ENCODE data around the gene CACNA1F.

Gene CACNA1F

DNA sequence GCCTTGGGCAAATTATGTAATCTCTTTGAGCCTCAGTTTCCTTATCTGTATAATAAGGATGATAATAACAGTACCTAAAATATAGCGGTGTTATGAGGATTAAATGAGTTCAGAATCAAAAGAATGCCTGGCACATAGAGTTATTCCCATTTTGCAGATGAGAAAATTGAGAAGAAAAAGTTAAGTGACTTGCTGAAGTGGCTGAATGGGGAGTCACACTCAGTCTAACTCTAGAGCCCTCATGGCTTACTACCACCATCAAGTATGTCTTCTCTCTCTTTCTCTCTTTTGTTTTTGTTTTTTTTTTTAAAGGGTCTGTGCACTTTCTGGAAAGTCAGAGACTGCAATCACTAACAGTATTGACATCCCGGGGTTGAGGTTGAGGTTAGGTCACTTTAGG is 615 bp downstream of the CACNA1F start:
- no peak for DNase-seq (ENCODE audit: low read depth)
- no peak overlapping the region for H3K4me3 ChIP-seq (ENCODE audit: low read depth, low read length)

DNA sequence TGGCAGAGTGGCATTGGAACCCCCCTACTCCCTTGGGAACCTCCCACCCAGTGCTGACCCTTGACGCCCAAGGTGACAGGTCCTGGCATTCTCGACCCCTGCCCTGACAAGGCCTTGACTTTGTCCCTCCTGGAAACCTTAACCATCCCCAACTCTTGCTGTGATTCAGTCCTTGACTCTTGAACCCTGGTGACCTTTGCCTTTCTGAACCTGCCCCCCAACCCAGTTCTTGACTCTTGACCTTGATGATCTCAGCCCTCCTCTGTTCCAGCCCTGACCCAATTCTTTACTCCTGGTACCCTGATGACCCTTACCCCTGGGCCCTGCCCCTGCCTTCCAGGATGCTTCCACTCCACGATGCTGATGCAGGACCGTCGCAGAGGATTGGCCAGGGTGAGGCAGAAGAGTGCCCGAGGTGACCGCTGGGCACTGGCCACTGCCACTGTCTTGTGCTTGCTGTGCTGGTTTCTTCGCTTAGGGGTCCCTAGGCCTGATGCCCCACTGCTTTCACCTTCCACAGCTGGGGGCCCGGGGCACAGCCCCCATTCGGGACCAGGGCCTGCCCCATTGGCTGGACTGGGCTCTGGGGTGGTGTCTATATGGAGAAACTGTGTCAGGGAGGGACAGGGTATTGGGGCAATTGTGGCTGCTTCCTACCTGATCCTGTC is 1.7 kb downstream of the CACNA1F start:
- H3K4me3 ChIP-seq (ENCODE audit: low read depth, low read length), result no peak overlapping the region
- DNase-seq (ENCODE audit: low read depth), result no peak

DNA sequence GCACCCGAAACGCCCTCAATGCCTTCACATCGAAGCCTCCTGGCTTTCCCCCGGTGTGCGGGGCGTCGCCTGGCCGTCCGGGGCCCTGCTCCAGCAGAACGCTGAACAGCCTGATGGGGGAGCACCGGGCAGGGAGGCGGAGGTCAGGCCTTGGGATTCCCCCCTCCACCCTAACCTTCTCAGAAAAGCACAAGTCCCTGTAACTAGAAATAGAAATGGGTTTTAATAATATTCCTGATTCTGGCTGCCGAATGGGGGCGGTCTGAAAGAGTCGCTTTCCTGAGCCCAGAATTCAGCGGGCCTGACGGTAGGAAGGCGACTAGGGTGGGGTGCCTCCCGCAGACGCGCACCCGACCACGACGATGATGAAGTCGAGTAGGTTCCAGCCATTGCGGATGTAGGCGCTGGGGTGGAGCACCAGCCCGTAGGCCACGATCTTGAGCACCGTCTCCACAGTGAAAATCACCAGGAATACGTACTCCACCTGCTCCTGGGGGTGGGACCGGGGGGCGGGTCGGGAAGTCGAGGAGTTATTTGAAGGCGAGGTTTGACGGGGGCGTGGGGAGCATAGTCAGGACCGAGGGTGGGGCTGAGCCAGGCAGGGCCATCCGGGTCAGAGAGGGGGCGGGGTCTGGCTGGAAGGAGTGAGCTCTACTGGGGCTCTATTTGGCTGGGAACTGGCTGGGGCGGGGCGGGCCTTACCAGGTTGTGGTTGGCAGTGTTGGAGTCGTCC is 2.5 kb downstream of the CACNA1F start:
- peak overlapping the region; percentile 11 for H3K4me3 ChIP-seq (ENCODE audit: low read depth, low read length)
- DNase-seq (ENCODE audit: low read depth), result no peak

DNA sequence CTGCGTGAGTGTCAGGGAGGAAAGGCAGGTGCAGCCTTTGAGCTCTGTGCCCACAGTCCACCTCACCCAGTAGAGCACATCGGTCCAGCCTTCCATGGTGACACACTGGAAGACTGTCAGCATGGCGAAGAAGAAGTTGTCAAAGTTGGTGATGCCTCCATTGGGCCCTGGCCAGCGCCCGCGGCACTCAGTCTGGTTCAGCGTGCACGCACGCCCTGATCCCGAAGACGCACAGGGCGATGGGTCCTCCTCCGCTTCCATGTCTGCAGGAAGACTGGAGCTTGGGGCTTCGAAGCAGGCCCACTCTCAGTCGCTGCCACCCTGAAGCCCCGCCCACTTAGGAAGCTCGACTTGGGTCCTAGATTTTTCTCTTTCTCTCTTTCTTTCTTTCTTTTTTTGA is 5.0 kb downstream of the CACNA1F start:
- H3K4me3 ChIP-seq (ENCODE audit: low read depth, low read length), result no peak overlapping the region
- no peak for DNase-seq (ENCODE audit: low read depth)

DNA sequence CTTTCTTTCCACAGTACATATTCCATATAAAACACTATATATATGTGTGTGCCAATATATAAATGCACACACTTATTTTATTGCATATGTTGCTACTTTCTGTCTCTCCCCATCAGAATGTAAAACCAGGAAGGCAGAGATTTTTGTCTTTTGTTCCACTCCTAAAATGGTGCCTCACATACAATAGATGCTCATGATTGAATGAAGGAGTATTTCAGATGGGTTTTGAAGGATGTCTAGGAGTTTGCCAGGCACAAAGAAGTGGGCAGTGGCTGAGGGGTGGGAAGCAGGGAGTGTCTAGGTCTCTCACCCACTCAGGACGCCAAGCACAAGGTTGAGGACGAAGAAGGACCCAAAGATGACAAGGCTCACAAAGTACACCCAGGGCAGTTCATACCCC is 5.4 kb downstream of the CACNA1F start:
- no peak for DNase-seq (ENCODE audit: low read depth)
- no peak overlapping the region for H3K4me3 ChIP-seq (ENCODE audit: low read depth, low read length)

DNA sequence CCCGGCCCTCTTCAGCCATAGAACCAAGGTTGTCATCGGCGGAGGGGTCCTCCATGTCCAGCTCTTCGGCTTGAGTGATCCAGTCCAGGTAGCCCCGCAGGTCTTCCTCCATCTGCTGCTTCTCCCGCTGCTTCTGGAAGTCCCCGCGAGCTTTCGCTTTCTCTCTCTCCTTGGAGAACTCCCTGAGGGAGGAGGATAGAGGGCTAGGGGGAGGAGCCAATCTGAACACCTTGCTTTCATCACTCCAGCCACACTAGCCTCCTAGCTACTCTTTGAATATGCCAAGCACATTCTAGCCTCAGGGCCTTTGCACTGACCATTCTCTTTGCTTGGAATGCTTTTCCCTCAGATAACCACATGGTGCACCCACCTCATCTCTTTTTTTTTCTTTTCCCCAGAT is 6.2 kb downstream of the CACNA1F start:
- DNase-seq (ENCODE audit: low read depth), result no peak
- H3K4me3 ChIP-seq (ENCODE audit: low read depth, low read length), result no peak overlapping the region

DNA sequence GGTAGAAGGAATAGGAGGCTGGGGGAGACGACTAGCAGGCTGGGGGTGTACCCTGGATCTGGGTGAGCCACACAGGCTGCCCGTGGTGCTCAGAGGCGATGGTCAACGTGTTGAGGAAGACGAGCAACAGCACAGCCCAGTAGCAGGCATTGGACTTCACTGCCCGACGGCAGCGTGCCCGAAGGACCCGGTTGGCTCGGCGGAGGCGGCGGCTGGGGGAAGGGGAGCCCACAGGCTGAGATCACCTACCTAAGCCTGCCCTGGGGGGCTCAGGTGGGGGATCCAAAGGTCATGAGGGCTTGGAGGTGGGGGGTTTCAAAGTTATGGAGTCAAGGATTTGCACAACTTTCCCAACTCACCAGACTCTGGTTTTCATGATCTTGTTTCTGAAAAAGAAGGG is 7.3 kb downstream of the CACNA1F start:
- H3K4me3 ChIP-seq (ENCODE audit: low read depth, low read length), result no peak overlapping the region
- DNase-seq (ENCODE audit: low read depth), result no peak

DNA sequence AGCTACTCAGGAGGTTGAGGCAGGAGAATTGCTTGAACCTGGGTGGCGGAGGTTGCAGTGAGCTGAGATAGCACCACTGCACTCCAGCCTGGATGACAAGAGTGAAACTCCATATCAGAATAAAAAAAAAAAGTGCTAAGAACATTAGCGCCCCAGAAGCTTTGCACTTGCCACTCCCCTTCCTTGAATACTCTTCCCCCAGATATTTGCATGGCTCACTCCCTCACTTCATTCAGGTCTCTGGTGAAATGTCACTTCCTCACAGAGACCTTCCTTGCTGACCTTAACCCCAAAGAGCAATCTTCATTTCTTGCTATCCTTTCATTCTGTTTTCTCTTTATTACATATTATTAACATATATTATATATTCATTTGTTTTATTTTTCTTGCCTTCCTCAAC is 11.3 kb downstream of the CACNA1F start:
- H3K4me3 ChIP-seq (ENCODE audit: low read depth, low read length), result no peak overlapping the region
- DNase-seq (ENCODE audit: low read depth), result no peak

DNA sequence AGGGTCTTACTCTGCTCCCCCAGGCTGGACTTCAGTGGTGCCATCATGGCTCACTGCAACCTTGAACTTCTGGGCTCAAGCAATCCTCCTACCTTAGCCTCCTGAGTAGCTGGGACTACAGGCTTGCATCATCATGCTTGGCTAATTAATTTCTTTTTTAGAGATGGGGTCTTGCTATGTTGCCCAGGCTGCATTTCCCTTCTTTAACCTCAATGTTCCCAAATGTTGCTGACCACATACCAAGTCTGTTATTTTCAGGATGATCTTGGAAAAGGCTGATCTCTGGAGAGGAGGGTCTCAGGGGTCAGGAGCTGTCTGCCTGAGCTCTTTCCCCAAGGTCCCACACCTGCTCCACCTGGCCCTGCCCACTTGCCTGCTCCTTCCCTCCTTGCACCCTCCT is 13.0 kb downstream of the CACNA1F start:
- DNase-seq (ENCODE audit: low read depth), result no peak
- H3K4me3 ChIP-seq (ENCODE audit: low read depth, low read length), result no peak overlapping the region

DNA sequence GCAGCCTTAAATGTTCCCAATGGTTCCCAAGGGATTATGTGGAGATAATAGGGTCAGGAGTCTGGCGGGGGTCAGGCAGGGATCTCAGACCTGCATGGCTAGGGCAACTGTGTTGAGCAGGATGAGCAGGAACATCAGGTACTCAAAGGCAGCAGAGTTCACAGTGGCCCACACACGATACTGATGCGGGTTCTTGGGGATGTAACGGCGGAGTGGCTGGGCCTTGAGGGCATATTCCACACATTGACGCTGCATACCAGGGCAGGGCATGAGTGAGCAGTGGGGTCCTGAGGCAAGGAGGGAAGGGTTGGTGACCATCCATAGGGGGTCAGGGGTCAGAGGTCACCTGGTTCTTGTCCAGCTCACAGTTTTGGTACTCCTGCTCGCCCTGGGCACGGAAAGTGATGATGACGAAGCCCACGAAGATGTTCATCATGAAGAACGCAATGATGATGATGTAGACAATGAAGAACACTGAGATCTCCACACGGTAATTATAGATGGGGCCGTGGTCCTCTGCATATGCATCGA is 18.1 kb downstream of the CACNA1F start:
- DNase-seq (ENCODE audit: low read depth), result no peak
- no peak overlapping the region for H3K4me3 ChIP-seq (ENCODE audit: low read depth, low read length)

DNA sequence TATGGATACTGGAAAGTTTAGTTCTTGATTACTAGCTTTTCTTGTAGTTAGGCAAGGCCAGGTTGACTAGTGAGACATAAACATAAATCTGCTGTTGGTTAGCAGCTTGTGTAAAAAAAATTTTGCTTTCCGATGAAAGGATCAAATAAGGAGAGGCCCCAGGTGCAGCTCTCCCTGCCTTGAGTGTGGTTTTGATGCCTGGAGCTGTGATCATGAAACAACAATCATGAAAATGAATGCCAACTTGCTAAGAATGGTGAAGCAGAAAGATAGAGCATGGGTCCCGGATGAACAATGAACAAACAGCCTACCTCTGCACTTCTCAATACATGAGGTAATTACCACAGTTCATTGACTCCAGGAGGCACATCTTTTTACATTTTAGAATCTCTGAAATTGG is 18.7 kb downstream of the CACNA1F start:
- DNase-seq (ENCODE audit: low read depth), result no peak
- no peak overlapping the region for H3K4me3 ChIP-seq (ENCODE audit: low read depth, low read length)

DNA sequence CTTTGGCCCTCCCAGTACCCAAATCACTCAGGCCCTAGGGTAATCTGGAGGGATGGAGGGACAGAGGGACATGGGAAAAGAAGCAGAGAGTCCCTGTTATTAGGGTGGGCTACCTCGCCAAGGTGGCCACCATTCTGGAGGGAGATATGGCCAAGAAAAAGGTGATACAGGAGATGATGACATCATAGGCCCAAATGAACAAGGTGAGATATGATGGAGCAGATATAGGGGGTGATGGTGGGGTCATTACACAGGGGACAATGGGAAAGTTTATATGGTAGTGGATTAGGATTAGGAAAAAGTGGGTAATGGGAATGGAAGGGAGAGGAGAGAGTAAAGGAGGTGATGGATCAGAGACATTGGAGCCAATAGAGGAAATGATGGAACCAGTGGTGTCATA is 20.3 kb downstream of the CACNA1F start:
- no peak for DNase-seq (ENCODE audit: low read depth)

DNA sequence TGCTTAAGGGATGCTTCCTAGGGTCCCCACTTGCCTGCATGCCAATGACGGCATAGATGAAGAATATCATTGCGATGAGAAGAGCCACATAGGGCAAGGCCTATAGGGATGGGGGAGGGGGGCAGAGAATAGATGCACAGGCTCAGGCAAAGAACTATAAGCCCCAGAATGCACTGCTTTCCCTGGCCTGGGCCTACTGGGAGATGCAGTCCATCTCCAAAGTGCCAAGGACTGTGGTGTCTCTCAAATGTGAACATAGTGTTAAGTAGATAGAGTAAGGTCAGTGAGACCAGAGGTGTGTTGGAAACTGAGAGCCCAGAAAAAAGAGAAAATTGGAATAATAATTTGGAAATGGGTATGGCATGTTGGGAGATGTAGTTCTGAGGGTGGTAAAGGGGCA is 20.9 kb downstream of the CACNA1F start:
- H3K4me3 ChIP-seq (ENCODE audit: low read depth, low read length), result no peak overlapping the region
- DNase-seq (ENCODE audit: low read depth), result no peak

More for the DNA sequence above, 20.3 kb downstream of the CACNA1F start:
- no peak overlapping the region for H3K4me3 ChIP-seq (ENCODE audit: low read depth, low read length)

DNA sequence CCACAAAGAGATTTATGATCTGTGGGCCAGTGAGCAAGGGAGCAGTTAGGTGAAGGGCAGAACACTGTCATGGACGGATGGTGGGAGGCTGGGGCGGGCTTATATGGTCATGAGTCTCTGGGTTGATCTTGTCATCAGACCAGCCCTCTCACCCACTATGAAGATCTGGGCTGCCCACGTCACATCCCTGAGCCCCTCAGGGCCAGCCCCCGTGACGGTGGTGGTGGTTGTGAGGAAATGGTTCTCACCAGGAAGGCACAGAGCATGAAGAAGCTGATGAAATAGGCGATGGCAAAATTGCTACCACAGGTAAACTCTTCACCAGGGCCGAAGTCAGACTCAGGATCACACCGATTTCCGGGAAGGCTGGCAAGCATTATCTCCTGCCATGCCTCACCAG is 22.1 kb downstream of the CACNA1F start:
- no peak overlapping the region for H3K4me3 ChIP-seq (ENCODE audit: low read depth, low read length)
- DNase-seq (ENCODE audit: low read depth), result no peak

DNA sequence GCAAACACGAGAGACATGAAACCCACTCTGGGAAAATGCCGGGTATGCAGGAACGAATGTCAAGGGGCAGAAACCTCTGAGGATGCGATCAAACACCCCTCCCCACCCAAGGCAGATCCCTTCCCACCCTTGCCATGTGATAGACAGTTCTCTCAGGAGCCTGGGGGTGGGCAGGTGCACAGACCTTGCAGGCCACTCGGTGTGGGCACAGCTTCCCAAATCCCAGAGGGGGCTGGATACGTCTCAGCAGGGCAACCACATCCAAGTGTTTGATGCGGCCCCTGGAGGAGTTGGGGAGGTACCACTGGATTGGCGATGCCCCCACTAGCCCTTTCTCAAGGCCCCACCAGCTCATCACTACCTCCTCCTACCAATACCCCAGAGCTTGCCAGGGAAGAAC is 22.7 kb downstream of the CACNA1F start:
- H3K4me3 ChIP-seq (ENCODE audit: low read depth, low read length), result no peak overlapping the region
- no peak for DNase-seq (ENCODE audit: low read depth)

DNA sequence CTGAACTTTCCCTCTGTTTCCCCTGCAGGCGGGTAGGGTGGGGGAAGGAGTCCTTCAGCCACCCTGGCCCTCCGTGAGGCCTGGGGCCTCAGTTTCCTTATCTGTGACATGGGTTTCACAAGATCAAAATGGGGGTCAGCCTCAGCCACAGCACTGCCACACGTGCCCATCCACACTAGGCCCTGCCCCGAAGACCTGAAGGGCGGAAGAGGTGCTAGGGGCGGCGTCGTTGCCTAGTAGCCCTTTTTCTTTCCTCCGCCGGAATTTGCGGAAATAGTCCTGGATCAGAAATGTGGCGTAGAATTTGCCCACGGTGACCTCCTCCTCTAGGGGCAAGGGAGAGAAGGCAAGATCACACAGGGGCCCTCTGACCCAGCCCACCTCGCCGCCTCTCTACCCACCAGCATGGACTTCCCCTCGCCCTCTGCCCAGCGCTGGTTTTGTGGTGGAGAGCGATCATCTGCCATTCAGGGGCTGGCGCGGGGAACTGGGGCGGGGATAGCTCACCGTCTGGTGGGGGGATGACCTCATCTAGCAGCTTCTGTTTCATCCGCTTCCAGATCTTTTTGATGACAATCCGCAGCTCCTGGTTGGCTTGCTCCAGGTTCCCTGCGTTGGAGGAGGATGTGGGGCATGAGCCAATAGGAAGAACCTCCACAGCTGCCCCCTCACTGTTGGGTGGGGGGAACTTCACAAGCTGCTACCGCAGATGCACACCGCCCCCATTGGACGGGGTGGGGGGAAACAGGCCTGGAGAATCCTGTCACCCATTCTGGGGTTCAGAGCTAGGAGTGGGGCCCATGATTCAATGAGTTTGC is 23.5 kb downstream of the CACNA1F start:
- no peak overlapping the region for H3K4me3 ChIP-seq (ENCODE audit: low read depth, low read length)
- no peak for DNase-seq (ENCODE audit: low read depth)

DNA sequence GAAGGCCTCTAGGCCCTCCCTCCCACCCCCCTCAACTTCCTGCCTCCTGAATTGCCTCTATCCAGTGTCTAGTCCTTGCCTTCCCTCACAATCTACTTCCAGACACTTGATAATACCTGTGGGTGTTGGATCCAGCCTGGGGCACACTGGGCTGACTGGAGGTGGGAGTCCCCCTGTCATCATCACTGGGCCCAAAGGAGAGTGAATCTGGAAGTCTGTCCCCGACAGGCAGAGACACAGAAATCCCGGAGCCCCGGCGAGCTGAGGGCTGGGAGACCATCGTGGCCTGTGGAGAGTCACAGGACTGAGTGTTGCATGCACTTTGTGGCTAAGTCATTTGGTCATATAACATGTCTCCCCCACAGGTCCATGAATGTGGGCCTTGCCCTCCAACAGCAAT is 24.7 kb downstream of the CACNA1F start:
- DNase-seq (ENCODE audit: low read depth), result no peak
- no peak overlapping the region for H3K4me3 ChIP-seq (ENCODE audit: low read depth, low read length)

DNA sequence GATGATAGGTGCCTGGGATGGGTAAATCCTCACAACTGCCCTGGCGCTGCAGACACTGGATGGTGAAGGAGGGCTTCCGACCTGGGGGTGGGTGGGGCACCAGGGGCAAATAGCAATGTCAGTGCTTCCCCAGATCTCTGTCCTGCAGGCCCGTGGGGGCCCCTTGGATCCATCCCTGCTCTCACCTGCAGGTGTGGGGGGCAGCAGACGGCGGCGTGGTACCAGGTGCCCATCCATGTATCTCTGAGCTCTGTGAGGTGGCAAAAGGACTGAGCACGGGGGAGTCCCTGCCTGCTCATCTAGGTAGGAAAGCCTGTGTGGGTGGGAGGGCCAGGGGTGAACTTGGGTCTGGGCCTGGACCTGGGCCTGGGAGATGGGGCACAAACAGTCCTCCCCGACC is 26.6 kb downstream of the CACNA1F start:
- no peak for DNase-seq (ENCODE audit: low read depth)
- no peak overlapping the region for H3K4me3 ChIP-seq (ENCODE audit: low read depth, low read length)

DNA sequence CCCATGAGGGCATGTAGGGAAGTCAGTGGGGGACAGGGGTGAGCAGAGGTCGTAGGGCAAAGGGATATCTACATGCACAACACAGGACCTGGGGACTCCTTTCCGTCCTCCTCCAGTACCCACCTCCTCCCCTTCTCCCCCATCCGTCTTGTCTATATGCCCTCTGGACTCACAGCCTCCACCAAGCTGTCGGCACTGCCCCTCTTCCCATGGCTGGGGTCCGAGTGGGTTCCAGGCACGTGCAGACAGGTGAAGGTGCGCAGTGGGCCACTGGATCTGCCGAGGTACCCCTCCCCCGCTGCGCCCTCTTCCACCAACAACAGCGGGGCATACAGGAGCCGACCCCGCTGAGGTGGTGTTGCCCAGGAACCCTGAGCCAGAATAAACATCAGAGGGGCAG is 27.7 kb downstream of the CACNA1F start:
- no peak overlapping the region for H3K4me3 ChIP-seq (ENCODE audit: low read depth, low read length)
- DNase-seq (ENCODE audit: low read depth), result no peak

DNA sequence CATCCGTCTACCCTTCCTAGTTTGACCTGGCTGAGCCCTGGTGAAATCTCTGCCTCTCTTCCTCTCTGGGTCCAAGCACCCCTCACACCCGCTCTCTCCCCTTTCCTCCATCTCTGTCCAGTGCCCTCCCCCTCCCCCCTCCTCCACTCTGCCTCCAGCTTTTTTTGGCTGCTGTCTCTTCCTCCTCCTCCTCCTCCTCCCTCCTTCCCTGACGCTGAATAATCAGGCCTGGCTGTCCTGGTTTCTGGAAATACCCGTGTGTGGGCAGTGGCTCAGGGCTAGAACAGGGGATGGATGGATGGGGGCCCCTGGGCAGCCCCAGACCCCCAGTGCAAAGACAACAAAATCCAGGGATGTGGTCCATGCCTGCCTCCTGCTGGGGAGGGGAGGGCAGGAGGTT is 28.4 kb downstream of the CACNA1F start:
- no peak overlapping the region for H3K4me3 ChIP-seq (ENCODE audit: low read depth, low read length)
- no peak for DNase-seq (ENCODE audit: low read depth)
